GM19351 (cell line): ENCODE results near the gene SEC14L3.

Source experiments
- ATAC-seq: cut with Tn5 transposase; IDR thresholded peaks from one replicate; pipeline ENCODE4 v1.9.1; 2021; ENCODE audit warnings: mild to moderate bottlenecking, moderate library complexity; ENCODE audit not compliant: unreplicated experiment

The SEC14L3 gene

DNA sequence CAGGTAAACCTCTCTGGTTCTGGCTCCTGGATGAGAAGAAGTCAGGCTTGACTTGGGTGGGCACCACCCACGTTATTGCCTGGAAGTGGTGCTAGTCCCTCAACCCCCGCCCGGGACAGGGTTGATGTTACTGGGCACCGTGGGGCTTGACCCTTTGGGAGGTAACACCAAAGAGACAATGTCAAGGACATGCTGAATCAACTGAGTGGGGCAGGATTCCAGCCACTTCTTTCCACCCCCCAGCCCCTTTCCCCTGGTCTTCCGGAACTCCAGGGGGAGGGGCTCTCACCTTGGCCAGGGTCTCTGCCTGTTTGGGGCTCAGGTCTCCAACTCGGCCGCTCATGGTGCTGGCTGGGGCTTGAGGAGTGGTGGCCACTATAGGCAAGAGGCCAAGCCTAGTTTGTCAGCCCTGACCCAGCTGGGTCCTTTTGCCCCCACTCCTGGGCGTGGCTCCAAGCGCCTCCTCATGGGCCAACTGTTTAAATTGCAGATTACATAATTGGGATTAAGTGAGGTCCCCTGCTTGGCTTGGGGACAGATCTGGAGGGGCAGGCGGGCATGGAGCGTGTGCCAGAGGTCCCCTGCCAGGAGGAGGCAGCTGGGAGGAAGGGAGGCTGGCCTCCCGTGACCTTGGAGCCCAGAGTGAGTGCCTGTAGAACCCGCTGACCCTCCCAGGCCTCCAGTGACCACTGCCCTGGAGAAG is at the start of gene SEC14L3:
TSS of gene SEC14L3 (minus strand) at position 402 of the 703 bp plus-strand sequence. CDS start at position 343, 59 bp downstream.
- no peak for ATAC-seq

DNA sequence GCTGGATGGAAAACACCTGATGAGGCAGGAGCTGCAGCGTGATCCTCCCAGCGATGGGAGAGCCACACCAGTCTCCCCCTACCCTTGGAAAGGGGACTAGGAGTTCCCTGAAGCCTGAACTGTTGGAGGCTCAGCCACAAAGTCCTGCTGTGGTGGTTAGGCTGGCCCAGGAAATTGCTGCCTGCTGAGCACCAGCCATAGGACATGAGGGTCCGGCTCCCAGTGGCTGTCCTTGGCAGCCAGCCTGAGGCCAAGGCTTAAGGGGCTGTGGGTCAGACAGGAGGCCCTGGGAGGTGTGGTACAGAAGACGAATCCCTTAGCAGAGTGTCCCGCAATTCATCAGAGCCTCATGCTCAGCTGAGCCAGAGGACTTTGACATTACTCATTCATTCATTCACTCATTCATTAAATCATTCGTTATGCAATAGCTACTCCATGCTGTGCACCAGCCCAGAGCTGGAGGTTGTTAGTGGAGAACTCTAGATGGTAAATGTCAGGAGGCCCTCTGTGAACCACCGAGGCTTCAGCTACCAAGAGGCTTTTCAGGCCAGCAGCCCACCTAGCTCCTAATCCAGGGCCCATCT is 48.1 kb upstream of the SEC14L3 start:
- ATAC-seq, result no peak

DNA sequence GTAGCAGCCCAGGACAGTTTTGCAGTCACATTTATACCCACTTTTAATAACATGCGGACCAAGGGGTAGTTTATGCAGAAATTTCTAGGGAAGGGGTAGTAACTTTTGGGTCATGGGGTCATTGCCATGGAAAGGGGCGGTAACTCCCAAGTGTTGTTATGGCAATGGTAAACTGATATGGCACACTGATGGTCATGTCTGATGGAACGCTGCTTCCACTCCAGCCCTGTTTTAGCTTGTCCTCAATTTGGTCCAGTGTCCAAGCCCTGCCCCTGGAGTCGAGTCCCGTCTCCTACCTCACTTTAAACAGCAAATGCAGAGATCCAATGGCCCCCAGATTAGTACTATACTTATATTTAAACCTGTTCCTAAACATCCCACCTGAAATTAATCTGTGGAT is 44.9 kb upstream of the SEC14L3 start:
- ATAC-seq, result no peak

DNA sequence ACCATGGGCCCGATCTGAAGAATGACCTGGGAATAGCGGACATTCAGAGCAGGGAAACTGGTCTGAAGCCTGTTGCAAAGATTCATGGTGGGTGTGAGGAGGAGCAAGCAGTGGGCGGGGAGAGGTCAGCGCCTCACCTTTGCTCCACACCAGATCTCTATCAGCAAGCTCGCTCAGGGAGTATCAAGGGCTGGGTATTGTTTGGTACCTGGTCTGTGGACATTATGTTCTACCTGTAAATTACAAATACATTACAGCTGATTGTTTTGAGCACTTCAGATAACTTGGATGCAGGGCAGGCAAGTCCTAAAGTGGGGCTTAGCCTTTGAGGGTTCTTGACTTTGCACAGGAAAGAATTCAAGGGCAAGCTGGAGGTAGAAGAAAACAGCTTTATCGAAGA is 44.5 kb upstream of the SEC14L3 start:
- ATAC-seq, result no peak

DNA sequence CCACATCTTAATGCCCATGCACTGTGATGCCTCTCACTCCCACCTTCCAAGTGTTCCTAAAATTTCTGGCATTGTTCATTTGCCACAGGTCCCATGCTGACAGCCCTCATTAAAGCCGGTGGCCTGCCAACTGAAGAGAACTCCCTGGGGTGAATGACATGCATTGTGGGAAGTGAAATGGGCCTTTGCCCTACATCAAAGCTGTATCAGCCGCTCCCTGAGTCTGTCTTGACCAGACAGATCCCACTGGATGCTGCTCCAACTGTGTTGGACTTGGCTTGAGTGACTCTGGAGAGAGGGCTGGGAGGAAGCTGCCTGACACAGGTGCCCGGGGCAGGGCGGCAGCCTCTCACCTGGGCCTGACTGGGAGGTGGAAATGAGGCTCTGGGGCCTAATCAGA is 42.4 kb upstream of the SEC14L3 start:
- ATAC-seq, result no peak

DNA sequence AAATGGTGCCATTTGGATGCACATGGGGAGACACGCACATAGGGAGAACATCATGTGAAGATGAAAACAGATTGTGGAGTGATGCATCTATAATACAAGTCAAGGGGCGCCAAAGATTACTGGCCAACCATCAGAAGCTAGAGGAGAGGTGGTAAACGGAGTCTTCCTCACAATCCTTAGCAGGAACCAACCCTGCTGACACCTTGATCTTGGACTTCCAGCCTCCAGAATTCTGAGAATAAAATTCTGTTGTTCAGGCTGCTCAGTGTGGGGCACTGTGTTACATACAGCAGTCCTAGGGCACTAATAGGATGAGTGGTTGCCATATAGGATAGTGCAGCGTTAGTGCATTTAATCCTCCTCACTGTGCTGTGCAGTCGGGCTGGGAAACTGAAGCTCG is 41.6 kb upstream of the SEC14L3 start:
- no peak for ATAC-seq

DNA sequence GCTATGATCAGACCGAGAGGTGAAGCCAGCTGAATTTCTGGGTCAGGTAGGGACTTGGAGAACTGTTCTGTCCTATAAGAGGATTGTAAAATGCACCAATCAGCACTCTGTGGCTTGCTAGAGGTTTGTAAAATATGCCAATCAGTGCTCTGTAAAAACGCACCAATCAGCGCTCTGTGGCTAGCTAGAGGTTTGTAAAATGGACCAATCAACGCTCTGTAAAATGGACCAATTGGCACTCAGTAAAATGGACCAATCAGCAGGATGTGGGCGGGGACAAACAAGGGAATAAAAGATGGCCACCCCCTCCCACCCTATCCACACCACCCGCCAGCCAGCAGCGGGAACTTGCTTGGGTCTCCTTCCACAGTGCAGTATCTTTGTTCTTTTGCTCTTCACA is 40.1 kb upstream of the SEC14L3 start:
- no peak for ATAC-seq

DNA sequence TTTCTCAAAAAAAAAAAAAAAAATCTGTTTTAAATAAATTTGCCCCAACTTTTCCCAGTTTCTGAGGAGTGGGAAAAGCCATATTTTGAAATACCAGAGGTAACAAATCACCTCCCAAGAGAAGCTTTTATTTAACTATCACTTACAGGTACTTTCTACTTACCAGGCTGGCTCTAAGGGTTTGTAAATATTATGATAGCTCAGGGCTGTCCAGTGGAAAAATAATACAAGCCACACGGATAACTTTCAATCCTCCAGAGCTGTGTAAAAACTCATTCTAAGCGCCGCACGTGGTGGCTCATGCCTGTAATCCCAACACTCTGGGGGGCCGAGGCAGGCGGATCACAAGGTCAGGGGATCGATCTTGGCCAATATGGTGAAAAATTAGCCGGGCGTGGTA is 39.3 kb upstream of the SEC14L3 start:
- ATAC-seq, result no peak

DNA sequence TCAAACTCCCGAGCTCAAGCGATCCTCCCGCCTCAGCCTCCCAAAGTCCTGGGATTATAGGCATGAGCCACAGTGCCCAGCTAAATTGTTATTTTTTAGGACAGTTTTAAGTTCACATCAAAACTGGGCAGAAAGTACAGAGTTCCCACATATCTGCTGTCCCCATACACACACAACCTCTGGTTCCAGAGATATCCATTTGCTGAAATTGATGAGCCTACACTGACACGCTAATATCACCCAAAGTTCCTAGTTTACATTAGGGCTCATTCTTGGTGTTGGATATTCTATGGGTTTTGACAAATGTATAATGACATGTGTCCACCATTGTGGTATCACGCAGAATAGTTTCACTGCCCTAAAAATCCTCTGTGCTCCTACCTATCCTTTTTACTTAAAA is 36.4 kb upstream of the SEC14L3 start:
- ATAC-seq, result no peak

DNA sequence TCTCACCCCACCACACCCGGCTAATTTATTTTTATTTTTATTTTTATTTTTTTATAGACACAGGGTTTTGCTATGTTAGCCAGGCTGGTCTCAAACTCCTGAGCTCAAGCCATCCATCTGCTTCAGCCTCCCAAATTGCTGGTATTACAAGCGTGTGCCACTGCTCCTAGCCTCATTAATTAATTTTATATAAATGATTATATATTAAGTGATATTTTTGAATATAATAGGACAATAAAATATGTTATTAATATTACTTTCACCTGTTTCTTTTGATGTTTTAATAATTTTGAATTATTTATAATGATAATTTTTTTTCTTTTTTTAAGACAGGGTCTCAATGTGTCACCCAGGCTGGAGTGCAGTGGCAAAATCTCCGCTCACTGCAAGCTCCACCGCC is 35.9 kb upstream of the SEC14L3 start:
- ATAC-seq, result no peak

DNA sequence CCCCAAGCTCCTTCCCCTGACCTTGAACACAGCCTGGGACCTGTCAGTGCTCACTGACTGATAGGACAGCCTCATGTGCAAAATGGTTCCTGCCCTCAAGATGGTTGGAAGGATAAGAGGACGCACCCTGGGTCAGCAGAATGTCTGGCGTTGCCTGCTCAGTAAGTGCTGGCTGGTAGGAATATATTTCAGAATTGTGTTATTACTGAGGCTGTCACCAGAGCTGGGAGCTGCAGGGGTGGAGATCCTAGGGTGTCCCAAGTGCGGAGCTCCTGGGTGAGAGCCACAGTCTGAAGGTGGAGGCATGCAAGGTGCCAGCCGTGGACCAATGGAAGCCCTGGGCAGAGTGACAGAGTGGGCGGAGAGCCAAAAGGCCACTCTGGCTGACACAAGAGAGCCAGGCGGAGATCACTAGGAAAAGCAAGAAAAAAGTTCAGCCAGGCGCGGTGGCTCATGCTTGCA is 34.7 kb upstream of the SEC14L3 start:
- ATAC-seq, result no peak

DNA sequence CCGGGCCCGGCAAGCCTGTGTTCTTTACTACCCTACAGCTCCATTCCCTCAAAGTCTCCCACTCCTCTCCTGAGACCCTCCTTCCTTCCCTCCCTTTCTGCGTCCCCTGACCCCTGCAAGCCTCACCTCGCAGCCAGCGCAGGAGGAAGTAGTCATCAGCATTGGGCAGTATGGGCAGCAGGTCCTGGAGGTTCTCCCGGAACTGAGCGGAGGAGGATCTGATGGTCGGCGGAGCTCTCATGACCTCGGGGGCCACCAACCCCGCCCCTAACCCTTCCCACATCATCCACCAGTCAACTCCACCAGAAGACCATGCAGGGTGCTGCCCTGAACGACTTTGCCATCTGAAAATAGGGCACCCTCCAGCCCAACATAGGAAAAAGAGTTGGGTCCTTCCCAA is 31.7 kb upstream of the SEC14L3 start:
- no peak for ATAC-seq

DNA sequence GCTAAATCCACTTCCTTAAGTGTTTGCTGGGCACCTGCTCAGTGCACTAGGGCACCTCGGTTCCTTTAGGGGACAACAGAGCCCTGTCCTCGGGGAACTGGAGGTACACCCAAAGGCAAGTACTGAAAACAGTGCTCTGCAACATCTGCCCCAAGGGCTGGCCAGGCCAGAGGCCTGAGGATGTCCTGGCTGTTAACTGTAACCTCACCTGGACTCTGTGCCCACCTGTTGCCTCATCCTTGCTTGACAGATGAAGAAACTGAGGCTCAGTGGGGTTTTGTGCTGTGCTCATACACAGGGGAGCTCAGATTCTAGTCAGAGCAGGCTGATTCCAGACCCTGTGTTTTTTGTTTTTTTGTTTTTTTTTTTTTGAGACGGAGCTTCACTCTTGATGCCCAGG is 31.1 kb upstream of the SEC14L3 start:
- no peak for ATAC-seq

DNA sequence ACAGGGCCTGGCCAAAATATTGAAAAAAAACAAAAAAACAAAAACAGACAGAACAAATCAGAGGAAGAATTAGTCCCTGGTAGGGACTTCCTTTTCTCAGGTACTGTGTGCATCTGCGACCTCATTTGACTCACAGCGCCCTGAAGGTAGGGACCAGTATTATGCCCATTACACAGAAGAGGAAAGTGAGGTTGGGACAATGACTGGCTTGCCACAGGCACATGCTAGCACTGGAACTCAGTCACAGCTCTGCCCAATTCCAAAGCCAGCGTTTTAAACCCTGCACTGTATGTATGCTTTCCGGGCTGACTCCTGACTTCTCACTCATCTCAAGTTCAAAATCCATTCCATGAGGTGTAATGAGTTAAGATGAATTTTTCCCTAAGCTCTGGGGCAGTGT is 30.3 kb upstream of the SEC14L3 start:
- no peak for ATAC-seq

DNA sequence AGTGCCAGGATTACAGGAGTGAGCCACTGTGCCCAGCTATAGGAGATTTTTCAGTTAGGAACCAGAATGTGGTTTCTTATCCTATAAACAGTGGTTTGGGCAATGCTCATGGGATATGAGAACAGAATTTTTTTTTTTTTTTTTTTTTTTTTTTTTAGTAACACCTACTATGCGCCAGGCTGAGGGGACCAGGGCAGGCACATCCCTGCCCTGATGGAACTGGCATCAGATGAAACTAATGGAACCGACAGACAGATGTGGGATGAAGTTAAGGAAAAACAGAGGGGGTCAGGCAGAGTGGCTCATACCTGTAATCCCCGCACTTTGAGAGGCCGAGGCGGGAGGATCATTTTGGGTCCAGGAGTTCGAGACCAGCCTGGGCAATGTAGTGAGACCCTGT is 28.8 kb upstream of the SEC14L3 start:
- no peak for ATAC-seq

DNA sequence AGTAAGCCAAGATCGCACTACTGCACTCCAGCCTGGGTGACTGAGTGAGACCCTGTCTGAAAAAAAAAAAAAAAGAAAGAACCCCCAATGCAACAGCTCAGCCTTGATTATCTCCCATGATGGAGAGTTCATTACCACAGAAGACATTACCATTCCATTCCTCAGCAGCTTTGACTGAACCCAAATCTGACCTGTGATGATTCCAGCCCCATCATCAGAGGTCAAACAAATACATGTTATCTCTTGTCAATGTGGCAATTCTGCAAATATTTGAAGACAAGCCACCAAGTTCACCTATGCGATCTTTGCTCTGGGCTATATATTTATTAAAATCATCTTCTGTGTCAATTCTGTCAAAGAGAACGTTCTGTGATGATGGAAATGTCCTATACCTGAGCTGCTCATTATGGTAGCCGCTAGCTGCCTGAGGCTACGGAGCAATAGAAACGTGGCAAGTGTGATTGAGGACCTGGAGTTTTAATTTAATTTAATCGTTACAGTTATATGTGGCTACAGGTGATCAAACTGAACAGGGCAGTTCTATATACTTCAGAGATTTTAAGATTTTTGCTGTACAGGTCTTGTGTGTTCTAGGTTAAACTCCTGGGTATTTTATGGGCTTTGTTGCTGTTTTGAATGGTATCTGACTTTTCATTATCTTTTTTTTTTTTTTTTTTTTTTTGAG is 25.8 kb upstream of the SEC14L3 start:
- no peak for ATAC-seq

DNA sequence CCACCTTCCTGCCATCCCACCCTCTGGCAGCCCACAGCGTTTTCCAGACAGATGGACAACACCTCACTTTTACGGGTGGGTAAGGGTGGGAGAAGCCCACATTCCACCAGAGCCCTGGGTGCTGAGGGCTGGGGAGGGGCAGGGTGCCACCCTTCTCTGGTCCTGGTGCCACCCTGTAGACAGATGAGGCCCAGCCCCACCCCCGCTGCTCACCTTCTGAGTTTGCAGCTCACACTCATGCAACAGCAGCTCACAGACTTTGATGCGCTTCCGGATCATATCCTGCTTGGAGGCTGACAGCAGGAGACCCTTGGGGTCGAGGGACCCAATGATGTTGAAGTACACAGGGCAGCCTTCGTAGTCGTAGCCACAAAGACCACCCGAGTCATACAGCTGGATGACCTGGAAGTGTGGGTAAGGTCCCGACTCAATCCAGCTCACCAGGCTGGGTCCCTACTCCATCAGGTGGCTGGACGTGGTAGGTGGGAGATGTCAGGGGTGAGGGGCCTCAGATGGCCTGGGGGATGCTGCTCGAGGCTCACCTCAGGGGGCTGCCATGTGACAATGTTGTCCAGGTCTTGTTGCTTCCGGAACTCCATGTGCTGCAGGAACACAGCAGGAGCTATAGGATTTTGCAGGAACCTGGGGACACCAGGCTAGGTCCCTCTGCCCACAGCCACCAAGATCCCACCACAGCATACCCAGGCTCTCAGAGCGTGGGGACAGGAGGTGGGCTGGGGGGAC is 23.4 kb upstream of the SEC14L3 start:
- no peak for ATAC-seq

DNA sequence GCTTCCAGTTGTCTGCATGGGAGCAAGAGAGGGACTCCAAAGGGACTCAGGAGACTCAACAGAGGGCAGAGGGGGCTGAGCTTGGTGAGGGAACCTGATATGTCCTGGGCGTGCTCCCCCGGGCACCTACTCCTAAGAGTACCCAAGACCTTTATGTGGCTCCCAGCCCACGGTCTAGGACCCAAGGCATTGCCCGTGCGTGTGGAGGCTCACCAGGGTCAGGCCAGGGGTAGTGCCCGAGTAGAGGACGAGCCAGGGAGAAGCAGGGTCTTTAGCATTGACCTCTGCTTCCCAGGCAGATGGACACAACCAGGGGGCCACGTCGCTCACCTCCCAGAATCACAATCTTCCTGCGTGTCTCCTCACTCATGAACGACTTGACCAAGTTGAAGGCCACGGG is 20.3 kb upstream of the SEC14L3 start:
- ATAC-seq, result no peak

DNA sequence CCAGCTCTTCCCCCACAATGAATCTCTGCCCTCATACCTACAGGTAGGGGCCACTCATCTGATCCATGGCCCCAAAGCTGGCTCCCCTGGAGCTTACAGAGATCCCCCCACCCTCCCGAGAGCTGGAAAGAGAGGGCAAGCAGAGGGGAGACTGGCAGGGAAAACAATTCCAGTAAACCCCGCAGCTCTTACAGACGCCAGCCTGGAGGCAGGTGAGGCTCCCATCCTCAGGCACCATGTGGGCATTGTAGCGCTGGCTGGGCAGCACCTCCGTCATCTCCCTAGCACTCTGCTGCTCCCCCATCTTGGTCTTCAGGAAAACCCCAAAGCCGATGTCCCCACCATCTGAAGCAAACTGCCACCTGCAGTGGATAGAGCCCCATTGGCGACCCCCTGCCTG is 19.6 kb upstream of the SEC14L3 start:
- ATAC-seq, result no peak

DNA sequence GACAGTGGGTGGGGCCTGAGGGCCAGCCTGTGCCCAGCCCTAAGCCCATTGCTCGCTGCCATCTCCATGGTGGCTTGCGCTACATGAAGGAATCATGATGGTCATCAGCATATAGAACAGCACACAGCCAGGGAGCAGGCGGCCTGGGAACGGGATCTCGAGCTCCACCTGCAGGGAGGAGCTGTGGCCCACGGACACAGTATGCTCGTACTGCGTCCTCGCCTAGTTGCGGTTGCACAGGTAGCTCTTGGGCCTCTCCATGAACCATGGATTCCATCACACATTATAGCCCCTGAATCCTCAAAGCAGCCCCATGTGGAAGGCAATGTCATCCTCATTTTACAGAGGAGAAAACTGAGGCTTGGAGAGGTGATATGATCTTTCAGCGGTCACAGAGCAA is 18.6 kb upstream of the SEC14L3 start:
- ATAC-seq, result no peak

DNA sequence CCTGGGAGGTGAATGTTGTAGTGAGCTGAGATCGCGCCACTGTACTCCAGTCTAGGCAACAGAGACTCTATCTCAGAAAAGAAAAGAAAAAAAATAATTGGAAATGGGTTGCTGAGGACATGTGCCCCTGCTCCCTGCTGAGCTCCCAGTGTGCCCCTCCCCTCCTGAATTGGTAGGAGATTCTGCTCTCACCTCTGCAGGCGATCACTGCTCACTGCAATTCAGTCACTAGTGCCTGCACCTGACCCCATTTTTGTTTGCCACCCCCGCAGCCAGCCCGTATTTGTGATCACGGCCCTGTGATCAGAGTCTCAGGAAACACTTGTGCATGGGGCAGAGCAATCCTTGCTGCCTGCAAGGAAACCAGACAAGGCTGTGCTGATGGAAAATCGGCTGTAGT is 16.3 kb upstream of the SEC14L3 start:
- ATAC-seq, result no peak

DNA sequence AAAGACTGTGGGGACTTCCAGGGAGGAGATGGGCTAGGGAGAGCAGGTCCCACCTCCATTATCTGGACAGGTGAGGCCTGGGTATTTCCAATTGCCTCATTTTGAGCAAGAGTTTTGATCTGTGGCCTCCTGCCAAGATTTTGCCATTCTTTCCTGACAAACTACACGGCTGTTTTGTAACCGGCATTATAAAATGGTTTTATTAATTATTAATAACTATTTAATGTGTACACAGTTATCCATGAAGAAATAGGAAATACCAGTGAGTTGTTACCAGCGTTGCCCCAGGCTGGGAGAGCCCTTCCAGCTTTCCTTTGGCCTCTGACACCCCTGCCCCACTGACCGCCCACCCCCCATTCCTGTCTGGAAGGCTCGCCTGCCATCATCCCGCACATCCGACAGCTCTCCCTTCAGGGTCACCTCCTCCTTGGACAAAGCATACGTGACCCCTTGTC is 14.9 kb upstream of the SEC14L3 start:
- no peak for ATAC-seq
